ENCODE measurements around the gene SYT7. TPM values are rescaled to one million over a fixed set of nuclear protein-coding genes. Genes with fewer than 3 reads are reported as not detected.
A peak's percentile ranks its signal among the peaks of the same experiment; 100 is the strongest.

The SYT7 gene
- total RNA-seq, 1 experiment from 2014 or later, result 9.9 TPM

- no peaks in the 10 kb centered on the region for H3K9me3 ChIP-seq
- H3K27me3 ChIP-seq, result no peaks in the 10 kb centered on the region
- DNase-seq, result no peak
- H3K4me3 ChIP-seq, result no peak overlapping the region
- no peaks in the 10 kb centered on the region for H3K36me3 ChIP-seq
These were observed 58.0 kb downstream of the SYT7 start for GRCh38 chr11:61522881-61523280.

GRCh38 chr11:61518032-61518795 lies 62.7 kb downstream of the SYT7 start:
- Histone ChIP-seq H3K27me3 (no peaks in the 10 kb centered on the region), H3K4me3 (no peak overlapping the region), H3K9me3 (no peaks in the 10 kb centered on the region), H3K36me3 (no peaks in the 10 kb centered on the region)
- DNase-seq, result no peak

GRCh38 chr11:61516675-61517572 lies 64.0 kb downstream of the SYT7 start:
- H3K4me3 ChIP-seq, result no peak overlapping the region

GRCh38 chr11:61516191-61516590 lies 64.7 kb downstream of the SYT7 start:
- H3K9me3 ChIP-seq, result no peaks in the 10 kb centered on the region
- no peak for DNase-seq
- H3K27me3 ChIP-seq, result no peaks in the 10 kb centered on the region
- no peaks in the 10 kb centered on the region for H3K36me3 ChIP-seq
- H3K4me3 ChIP-seq, result no peak overlapping the region

More at GRCh38 chr11:61516675-61517572, 64.0 kb downstream of the SYT7 start:
- H3K27me3 ChIP-seq, result no peaks in the 10 kb centered on the region
- no peak for DNase-seq
- H3K36me3 ChIP-seq, result no peaks in the 10 kb centered on the region
- no peaks in the 10 kb centered on the region for H3K9me3 ChIP-seq

- Histone ChIP-seq H3K9me3 (no peaks in the 10 kb centered on the region), H3K27me3 (no peaks in the 10 kb centered on the region), H3K36me3 (no peaks in the 10 kb centered on the region), H3K4me3 (no peak overlapping the region)
- DNase-seq, result no peak
These were observed 65.2 kb downstream of the SYT7 start for GRCh38 chr11:61515686-61516085.

- Histone ChIP-seq H3K4me3 (no peak overlapping the region), H3K36me3 (no peaks in the 10 kb centered on the region), H3K9me3 (no peaks in the 10 kb centered on the region), H3K27me3 (no peaks in the 10 kb centered on the region)
- no peak for DNase-seq
These were observed 66.6 kb downstream of the SYT7 start for GRCh38 chr11:61514050-61514917.

GRCh38 chr11:61513143-61513765 lies 67.6 kb downstream of the SYT7 start:
- Histone ChIP-seq H3K36me3 (no peaks in the 10 kb centered on the region), H3K4me3 (no peak overlapping the region), H3K27me3 (no peaks in the 10 kb centered on the region), H3K9me3 (no peaks in the 10 kb centered on the region)
- DNase-seq, result no peak

GRCh38 chr11:61512435-61512834 lies 68.4 kb downstream of the SYT7 start:
- H3K36me3 ChIP-seq, result no peaks in the 10 kb centered on the region
- no peak for DNase-seq
- H3K9me3 ChIP-seq, result no peaks in the 10 kb centered on the region
- no peak overlapping the region for H3K4me3 ChIP-seq
- no peaks in the 10 kb centered on the region for H3K27me3 ChIP-seq

GRCh38 chr11:61511383-61511782 lies 69.5 kb downstream of the SYT7 start:
- no peak overlapping the region for H3K4me3 ChIP-seq
- H3K27me3 ChIP-seq, result peaks cover 2% of the 10 kb centered on the region; the same call in 1 of the 2 replicates
- no peaks in the 10 kb centered on the region for H3K9me3 ChIP-seq
- H3K36me3 ChIP-seq, result no peaks in the 10 kb centered on the region
- no peak for DNase-seq

- Histone ChIP-seq H3K9me3 (no peaks in the 10 kb centered on the region), H3K4me3 (no peak overlapping the region), H3K27me3 (peaks cover 2% of the 10 kb centered on the region; the same call in 1 of the 2 replicates), H3K36me3 (no peaks in the 10 kb centered on the region)
- no peak for DNase-seq
These were observed 69.9 kb downstream of the SYT7 start for GRCh38 chr11:61510974-61511373.

GRCh38 chr11:61510166-61510919 lies 70.5 kb downstream of the SYT7 start:
- no peak for DNase-seq
- Histone ChIP-seq H3K9me3 (no peaks in the 10 kb centered on the region), H3K4me3 (no peak overlapping the region), H3K36me3 (no peaks in the 10 kb centered on the region), H3K27me3 (peaks cover 2% of the 10 kb centered on the region; the same call in 1 of the 2 replicates)

- Histone ChIP-seq H3K27me3 (peaks cover 2% of the 10 kb centered on the region; the same call in 1 of the 2 replicates), H3K9me3 (no peaks in the 10 kb centered on the region), H3K36me3 (no peaks in the 10 kb centered on the region), H3K4me3 (peak overlapping the region; percentile 26)
- DNase-seq, result peak; percentile 83
These were observed 71.5 kb downstream of the SYT7 start for GRCh38 chr11:61509043-61510029.

- peaks cover 2% of the 10 kb centered on the region; the same call in 1 of the 2 replicates for H3K27me3 ChIP-seq
- no peaks in the 10 kb centered on the region for H3K36me3 ChIP-seq
- no peaks in the 10 kb centered on the region for H3K9me3 ChIP-seq
- peak; percentile 56 for DNase-seq
- peak within 1 kb of the TSS; percentile 26 for H3K4me3 ChIP-seq
These were observed 72.7 kb downstream of the SYT7 start, which contains the start of gene LRRC10B for GRCh38 chr11:61507962-61508861. Gene LRRC10B, plus strand, starts transcription at chr11:61508749. Its CDS starts 250 bp downstream, at chr11:61508999.
